Caco-2 (cell line): ENCODE measurements around the gene DALRD3. TPM values are rescaled to one million over a fixed set of nuclear protein-coding genes. Genes with fewer than 3 reads are reported as not detected.

Experiments
- BruUV-seq: library from RNA; stranded (reverse); fragments of 400-500 nt; replicated peaks from 2 replicates; lab custom pipeline; 2021; lab: Mats Ljungman, UMichigan
- CTCF ChIA-PET: fragments of 300-600 bp; sonication (Branson Sonifier 250); formaldehyde crosslinking; loops from one replicate; lab custom pipeline; 2022; ENCODE audit warnings: antibody characterized with exemption; lab: Charles Lee
- POLR2A ChIA-PET: fragments of 300-600 bp; sonication (Branson Sonifier 250); formaldehyde crosslinking; loops from one replicate; lab custom pipeline; 2022; ENCODE audit warnings: antibody characterized with exemption; lab: Charles Lee
- DNase-seq, 2 experiments: peaks; one replicate each; pipeline versions ENCODE4 v3.0.0 to v3.0.0-alpha.2; 2020 to 2022
- H3K27me3 ChIP-seq: replicated peaks from 2 replicates; pipeline ENCODE4 v1.6.0; 2011; ENCODE audit warnings: low read length; ENCODE audit not compliant: control insufficient read depth, insufficient read depth
- H3K36me3 ChIP-seq: 2 replicates; pipeline ENCODE4 v1.5.1; 2011; ENCODE audit warnings: low read length; ENCODE audit not compliant: control insufficient read depth, insufficient read depth
- H3K4me1 ChIP-seq: fragments of 250-450 bp; sonication (Bioruptor Pico); 2 replicates; pipeline ENCODE4 v1.5.1; 2020; ENCODE audit warnings: mild to moderate bottlenecking
- H3K4me3 ChIP-seq: 2 replicates; pipeline ENCODE4 v1.5.1; 2011; ENCODE audit warnings: low read depth, mild to moderate bottlenecking, control low read depth, low read length
- H3K9me3 ChIP-seq: fragments of 250-450 bp; sonication (Bioruptor Pico); 2 replicates; pipeline ENCODE4 v1.5.1; 2020; ENCODE audit warnings: mild to moderate bottlenecking, moderate library complexity
- H3K27ac Mint-ChIP-seq: one replicate; pipeline ENCODE4 v1.8.0; 2022; ENCODE audit warnings: mixed read lengths; ENCODE audit not compliant: unreplicated experiment
- H3K27me3 Mint-ChIP-seq: one replicate; pipeline ENCODE4 v1.8.0; 2022; ENCODE audit warnings: mixed read lengths; ENCODE audit not compliant: insufficient read depth, unreplicated experiment
- H3K36me3 Mint-ChIP-seq: one replicate; pipeline ENCODE4 v1.8.0; 2022; ENCODE audit warnings: mild to moderate bottlenecking, mixed read lengths; ENCODE audit not compliant: insufficient read depth, unreplicated experiment
- H3K4me1 Mint-ChIP-seq: one replicate; pipeline ENCODE4 v1.8.0; 2022; ENCODE audit warnings: low read depth, mixed read lengths; ENCODE audit not compliant: unreplicated experiment
- H3K4me3 Mint-ChIP-seq: one replicate; pipeline ENCODE4 v1.8.0; 2022; ENCODE audit warnings: mild to moderate bottlenecking, moderate library complexity, mixed read lengths; ENCODE audit not compliant: unreplicated experiment
- H3K9me3 Mint-ChIP-seq: one replicate; pipeline ENCODE4 v1.8.0; 2022; ENCODE audit warnings: mixed read lengths; ENCODE audit not compliant: unreplicated experiment
- intact Hi-C: fragments of 100-400 bp; cut with micrococcal nuclease; formaldehyde crosslinking; loops from one replicate; pipeline ENCODE4 v1.10.0; 2022; ENCODE audit not compliant: unreplicated experiment
- total RNA-seq: library from RNA; stranded (reverse); gene quantifications from 2 replicates; pipeline ENCODE4 v1.2.3, GENCODE V29; 2022
- TF ChIP-seq, protein P1 (sequence below), 2 experiments: fragments of 200-600 bp in 1 of 2; IDR thresholded peaks; 1 replicate in 1 of 2; 2 replicates in 1 of 2; pipeline versions ENCODE4 v1.5.1 to v1.8.0; 2011 to 2022; ENCODE audit warnings: antibody characterized with exemption in 1 of 2, control low read depth in 1 of 2, inconsistent platforms in 1 of 2, low read depth in 1 of 2, low read length in 1 of 2, mild to moderate bottlenecking in 1 of 2, moderate library complexity in 1 of 2; ENCODE audit not compliant: insufficient read depth in 1 of 2, severe bottlenecking in 1 of 2, unreplicated experiment in 1 of 2

DALRD3 gene
- total RNA-seq, 1 experiment from 2014 or later = 21.4 TPM

DNA sequence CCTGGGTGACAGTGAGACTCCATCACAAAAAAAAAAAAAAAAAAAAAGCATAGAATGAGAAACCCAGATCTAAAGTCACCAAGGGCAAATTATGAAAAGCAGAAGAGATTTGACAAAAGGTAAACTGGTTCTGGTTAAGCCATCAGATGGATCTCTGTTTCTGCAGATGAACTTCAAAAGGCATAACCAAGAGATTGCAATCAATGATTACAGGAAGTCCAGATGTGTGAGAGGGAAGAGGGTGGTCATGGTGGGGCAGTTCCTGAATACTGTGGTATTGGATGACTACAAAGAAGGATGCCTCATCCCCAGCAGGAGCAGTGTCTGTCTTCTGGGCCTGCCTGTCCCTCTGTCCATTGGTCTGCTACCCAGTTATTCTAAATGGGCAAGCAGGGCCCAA lies 24.5 kb downstream of the DALRD3 start:
- peaks cover 5% of the 10 kb centered on the region for H3K4me1 Mint-ChIP-seq
- DNase-seq = no peak
- Histone ChIP-seq H3K4me3 (no peak overlapping the region), H3K4me1 (peaks cover 13% of the 10 kb centered on the region), H3K9me3 (no peaks in the 10 kb centered on the region), H3K27me3 (no peaks in the 10 kb centered on the region), H3K36me3 (peaks cover 2% of the 10 kb centered on the region; the same call in 1 of the 2 replicates)
- intact Hi-C loops = no loop called here
- TF ChIP-seq, protein P1, sequence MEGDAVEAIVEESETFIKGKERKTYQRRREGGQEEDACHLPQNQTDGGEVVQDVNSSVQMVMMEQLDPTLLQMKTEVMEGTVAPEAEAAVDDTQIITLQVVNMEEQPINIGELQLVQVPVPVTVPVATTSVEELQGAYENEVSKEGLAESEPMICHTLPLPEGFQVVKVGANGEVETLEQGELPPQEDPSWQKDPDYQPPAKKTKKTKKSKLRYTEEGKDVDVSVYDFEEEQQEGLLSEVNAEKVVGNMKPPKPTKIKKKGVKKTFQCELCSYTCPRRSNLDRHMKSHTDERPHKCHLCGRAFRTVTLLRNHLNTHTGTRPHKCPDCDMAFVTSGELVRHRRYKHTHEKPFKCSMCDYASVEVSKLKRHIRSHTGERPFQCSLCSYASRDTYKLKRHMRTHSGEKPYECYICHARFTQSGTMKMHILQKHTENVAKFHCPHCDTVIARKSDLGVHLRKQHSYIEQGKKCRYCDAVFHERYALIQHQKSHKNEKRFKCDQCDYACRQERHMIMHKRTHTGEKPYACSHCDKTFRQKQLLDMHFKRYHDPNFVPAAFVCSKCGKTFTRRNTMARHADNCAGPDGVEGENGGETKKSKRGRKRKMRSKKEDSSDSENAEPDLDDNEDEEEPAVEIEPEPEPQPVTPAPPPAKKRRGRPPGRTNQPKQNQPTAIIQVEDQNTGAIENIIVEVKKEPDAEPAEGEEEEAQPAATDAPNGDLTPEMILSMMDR (IDR thresholded peaks at IDR 0.05; ENCODE audit: insufficient read depth in 1 of 2, low read depth in 1 of 2, low read length in 1 of 2, severe bottlenecking in 1 of 2, unreplicated experiment in 1 of 2) = no peak
- peaks cover 26% of the 10 kb centered on the region for H3K36me3 Mint-ChIP-seq
- BruUV-seq = no TSS peak
- no peak overlapping the region for H3K4me3 Mint-ChIP-seq
- H3K9me3 Mint-ChIP-seq = no peaks in the 10 kb centered on the region
- ChIA-PET CTCF (no interaction called here), POLR2A (no interaction called here)
- H3K27ac Mint-ChIP-seq = no peak overlapping the region
- H3K27me3 Mint-ChIP-seq = no peaks in the 10 kb centered on the region

DNA sequence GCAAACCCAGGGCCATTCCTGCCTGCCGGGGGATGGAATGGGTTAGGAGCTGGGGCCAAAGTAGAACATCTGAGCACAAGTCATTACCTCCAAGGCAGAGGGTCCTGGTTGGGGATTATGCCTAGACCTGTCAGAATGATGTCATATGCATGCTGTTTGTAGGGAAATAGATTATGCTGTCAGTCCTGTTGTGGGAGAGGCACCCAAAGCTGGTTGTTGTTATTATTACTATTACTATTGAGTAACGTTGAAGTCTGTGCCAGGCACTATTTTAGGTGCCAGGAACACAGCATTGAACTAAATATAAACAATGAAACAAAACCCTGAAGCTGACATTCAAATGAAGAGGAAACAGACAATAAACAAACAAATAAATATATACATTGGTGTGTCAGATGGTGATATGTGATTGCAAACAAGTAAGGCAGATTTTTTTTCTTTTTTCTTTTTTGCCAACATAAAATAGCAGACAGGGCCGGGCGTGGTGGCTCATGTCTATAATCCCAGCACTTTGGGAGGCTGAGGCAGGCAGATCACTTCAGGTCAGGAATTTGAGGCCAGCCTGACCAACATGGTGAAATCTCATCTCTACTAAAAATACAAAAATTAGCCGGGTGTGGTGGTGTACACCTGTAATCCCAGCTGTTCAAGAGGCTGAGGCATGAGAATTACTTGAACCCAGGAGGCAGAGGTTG lies 26.4 kb downstream of the DALRD3 start:
- Histone ChIP-seq H3K4me3 (no peak overlapping the region; the same call in 1 of the 2 replicates), H3K4me1 (peaks cover 13% of the 10 kb centered on the region), H3K9me3 (no peaks in the 10 kb centered on the region), H3K36me3 (peaks cover 2% of the 10 kb centered on the region; the same call in 1 of the 2 replicates), H3K27me3 (no peaks in the 10 kb centered on the region)
- intact Hi-C loops = no loop called here
- peaks cover 13% of the 10 kb centered on the region for H3K4me1 Mint-ChIP-seq
- H3K9me3 Mint-ChIP-seq = no peaks in the 10 kb centered on the region
- H3K4me3 Mint-ChIP-seq = no peak overlapping the region
- ChIA-PET CTCF (interaction anchor here (1.7 kb wide), 1 partner anchor 15 kb away, joined by 5 read pairs; the partner anchor contains the start of gene WDR6), POLR2A (interaction anchor here (1.5 kb wide), 1 partner anchor 15 kb away, joined by 9 read pairs; the partner anchor contains the start of gene WDR6)
- TSS peak; percentile 37 for BruUV-seq
- no peaks in the 10 kb centered on the region for H3K27me3 Mint-ChIP-seq
- DNase-seq = no peak
- no peak overlapping the region for H3K27ac Mint-ChIP-seq
- TF ChIP-seq, protein P1 (IDR thresholded peaks at IDR 0.05; ENCODE audit: insufficient read depth in 1 of 2, low read depth in 1 of 2, low read length in 1 of 2, severe bottlenecking in 1 of 2, unreplicated experiment in 1 of 2) = no peak
- peaks cover 28% of the 10 kb centered on the region for H3K36me3 Mint-ChIP-seq

DNA sequence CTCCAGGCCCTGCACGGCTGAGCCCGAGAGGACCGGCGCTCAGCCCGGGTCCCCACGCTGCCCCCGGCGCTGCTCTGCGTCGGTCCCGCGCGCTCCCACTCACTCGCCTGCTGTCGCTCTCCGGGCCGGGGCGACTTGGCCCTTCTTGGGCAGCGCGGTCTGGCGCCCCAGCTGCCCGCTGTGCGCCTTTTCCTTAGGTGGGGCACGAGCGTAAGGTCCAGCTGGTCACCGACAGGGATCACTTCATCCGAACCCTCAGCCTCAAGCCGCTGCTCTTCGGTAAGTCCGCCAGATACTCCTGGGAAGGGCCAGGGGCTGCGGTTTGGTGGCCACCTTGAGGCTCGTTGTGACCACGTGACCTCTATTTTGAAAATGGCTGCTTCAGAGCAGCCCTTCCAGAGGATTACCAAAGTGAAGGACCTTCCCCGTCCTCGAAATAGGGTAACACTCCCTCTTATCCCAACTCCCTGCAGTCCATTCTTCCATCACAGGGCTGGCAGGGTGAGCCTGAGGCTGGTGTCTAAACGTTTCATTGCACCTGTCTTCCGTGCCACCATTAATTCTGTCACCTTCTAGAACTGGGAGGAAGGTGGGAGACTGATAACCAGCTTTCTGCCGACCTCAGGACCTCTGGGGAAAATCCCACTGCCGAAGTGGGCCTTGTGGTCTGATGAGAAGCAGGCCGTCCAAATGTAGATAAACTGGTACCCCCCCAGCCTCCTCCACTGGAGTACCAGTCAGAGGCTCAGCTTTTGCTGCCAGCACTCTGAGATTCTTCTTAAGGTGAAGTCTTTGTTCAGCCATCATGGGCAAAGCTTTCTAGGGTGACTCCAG lies 27.5 kb downstream of the DALRD3 start:
- TF ChIP-seq, protein P1 (IDR thresholded peaks at IDR 0.05; ENCODE audit: insufficient read depth in 1 of 2, low read depth in 1 of 2, low read length in 1 of 2, severe bottlenecking in 1 of 2, unreplicated experiment in 1 of 2) = no peak
- no TSS peak for BruUV-seq
- Histone ChIP-seq H3K36me3 (no peaks in the 10 kb centered on the region), H3K27me3 (no peaks in the 10 kb centered on the region), H3K9me3 (no peaks in the 10 kb centered on the region), H3K4me1 (peaks cover 13% of the 10 kb centered on the region), H3K4me3 (peak overlapping the region; percentile 95)
- peak in 1 of 2 experiments; percentile 58 for DNase-seq
- Mint-ChIP-seq H3K9me3 (no peaks in the 10 kb centered on the region), H3K4me3 (peak overlapping the region; percentile 96), H3K27me3 (no peaks in the 10 kb centered on the region), H3K4me1 (peaks cover 13% of the 10 kb centered on the region), H3K36me3 (peaks cover 28% of the 10 kb centered on the region), H3K27ac (peak overlapping the region; percentile 81)
- intact Hi-C loops = no loop called here
- POLR2A ChIA-PET = interaction anchor here (1.1 to 1.5 kb wide), 2 partner anchors 16 to 20 kb away, joined by 3 to 9 read pairs; partner anchors contain the start of gene WDR6
- CTCF ChIA-PET = interaction anchor here (0.5 to 1.7 kb wide), 2 partner anchors 16 to 475 kb away, joined by 3 to 5 read pairs; partner anchors contain the start of gene WDR6
